SW 1271 (cell line): ENCODE measurements around the gene TRAPPC10.

ENCODE experiments used
- DNase-seq, 2 experiments: peaks; one replicate each; lab custom pipeline; 2025; lab: John Stamatoyannopoulos, UW

The TRAPPC10 gene

DNA sequence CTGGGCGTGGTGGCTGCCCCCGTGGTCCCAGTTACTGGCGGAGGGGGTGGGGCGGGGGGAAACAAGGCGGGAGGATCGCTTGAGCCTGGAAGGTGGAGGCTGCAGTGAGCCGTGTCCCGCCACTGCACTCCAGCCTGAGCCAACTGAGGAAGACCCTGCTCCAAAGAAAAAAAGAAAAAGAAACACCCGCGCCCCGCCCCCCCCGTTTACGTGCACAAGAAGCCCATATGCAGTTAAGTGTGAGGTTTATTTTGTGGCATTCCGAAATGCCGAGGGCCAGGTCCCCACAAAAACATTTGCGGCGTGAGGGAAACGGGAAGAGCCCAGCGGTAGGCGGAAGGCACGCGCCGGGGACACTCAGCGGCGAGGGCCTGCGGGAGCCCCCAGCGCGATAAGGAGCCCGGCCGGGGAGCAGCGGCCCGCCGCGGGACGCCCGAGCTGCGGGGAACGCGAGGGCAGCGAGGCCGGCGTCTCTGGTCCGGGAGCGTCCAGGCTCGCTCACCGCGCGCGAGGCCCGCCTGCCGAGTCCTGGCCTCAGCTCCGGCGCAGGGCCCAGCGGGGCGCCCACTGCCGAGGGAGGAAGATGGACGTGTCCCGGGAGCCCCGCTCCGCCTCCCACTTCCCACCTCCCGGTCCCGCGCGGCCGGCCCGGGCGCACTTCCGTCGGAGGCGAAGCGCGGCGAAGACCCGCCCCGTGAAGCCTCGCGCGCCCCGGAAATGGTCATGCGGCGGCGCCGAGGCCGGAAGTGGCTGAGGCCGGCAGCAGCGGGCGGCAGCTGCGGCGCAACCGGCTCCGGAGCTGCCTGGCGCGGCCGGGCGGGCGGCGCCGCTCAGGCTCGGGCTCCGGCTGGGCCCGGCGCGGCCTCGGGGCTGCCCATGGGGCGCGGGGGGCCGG is at the start of gene TRAPPC10:
TSS of gene TRAPPC10 (plus strand) at position 731 of the 895 bp plus-strand sequence. CDS start 185 bp downstream, outside the sequence.
- DNase-seq = peak; percentile 31 to 66

- no peak for DNase-seq
Measured at GRCh38 chr21:43965911-43966585, 46.1 kb upstream of the TRAPPC10 start.

DNA sequence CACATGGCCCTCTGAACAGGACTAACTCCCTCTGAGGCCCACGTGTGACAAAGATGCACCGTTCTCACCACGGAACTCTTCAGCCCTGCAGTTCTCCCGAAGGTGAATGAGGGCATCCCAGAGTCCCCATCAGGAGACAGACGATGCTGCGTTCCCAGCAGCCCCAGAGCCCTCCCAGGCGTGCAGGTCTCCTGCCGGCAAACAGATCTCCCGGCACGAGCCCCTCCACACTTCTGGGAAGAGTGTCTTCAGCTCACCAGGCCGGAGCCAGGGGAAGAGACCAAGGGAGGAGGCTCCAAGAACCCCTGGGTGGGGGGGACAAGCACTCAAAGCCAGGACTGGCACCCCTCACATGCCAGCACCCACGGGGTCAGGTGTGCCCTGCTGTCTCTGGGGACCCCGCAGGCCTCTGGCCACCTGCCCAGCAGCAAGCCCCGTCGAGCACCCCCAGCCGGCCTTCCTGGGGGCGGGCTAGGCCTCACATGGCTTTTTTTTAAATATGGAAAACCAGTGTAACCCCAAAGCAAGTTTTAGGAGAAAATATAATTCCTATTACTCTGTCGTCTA is 45.1 kb upstream of the TRAPPC10 start:
- no peak for DNase-seq

DNA sequence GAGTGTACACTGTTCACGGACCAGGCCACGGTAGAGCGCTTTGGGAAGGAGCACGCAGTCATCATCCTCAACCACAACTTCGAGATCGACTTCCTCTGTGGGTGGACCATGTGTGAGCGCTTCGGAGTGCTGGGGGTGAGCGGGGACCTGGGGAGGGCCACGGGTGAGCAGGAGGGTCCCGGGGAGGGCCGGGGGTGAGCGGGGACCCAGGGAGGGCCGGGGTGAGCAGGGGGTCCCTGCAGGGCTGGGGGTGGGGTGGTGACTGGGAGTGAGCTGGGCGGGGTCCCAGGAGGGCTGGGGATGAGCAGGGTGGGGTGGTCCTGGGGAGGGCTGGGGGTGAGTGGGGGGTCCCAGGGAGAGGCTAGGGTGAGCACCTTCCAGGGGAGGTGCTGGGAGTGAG is 44.1 kb upstream of the TRAPPC10 start:
- no peak for DNase-seq

DNA sequence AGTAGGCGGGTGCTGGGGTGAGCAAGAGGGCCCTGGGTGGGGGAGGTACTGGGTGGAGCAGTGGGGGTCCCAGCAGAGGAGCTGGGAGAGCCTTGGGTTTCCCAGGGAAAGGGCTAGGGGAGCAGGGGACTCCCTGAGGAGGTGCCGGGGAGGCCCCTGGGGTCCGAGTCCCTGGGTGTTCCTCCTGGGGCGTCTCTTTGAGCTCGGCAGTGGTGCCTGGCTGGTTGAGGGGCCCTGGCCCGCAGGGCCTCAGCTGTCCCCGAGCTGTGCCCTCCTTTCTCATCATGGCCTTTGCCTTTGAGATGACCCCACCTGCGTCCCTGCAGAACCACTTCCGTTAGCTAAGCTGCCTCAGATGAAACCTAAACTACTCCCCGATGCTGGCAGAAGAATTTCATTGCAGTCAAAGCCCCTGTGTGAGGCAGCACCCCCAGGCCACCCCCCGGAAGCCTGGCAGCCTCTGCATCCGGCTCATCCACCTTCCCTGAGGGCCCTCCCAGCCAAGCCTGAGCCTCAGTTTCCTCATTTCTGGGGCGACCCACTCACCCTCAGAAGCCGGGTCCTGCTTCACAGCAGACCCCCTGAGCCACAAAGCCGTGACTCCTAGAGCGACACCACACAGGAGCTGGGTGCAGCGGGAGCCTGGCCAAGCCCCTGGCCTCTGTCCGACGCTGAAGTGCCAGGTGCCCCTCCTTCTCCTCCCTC is 43.5 kb upstream of the TRAPPC10 start:
- no peak for DNase-seq

GRCh38 chr21:43969115-43969444 is 43.0 kb upstream of the TRAPPC10 start:
- DNase-seq = no peak

DNA sequence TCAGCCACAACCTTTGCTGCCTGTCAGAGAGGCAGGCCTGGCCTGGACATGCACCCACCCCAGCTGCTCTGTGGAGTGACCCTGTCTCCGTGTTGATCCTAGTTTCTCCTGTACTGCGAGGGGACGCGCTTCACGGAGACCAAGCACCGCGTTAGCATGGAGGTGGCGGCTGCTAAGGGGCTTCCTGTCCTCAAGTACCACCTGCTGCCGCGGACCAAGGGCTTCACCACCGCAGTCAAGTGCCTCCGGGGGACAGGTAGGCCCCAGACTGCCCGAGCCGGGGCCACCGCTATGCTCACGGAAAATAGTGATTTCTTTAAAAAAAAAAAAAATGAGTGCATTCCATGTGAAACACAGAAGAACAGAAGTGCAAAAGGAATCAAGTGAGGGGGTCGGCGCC is 41.6 kb upstream of the TRAPPC10 start:
- no peak for DNase-seq

GRCh38 chr21:43971201-43971991 is 40.7 kb upstream of the TRAPPC10 start:
- no peak for DNase-seq

DNA sequence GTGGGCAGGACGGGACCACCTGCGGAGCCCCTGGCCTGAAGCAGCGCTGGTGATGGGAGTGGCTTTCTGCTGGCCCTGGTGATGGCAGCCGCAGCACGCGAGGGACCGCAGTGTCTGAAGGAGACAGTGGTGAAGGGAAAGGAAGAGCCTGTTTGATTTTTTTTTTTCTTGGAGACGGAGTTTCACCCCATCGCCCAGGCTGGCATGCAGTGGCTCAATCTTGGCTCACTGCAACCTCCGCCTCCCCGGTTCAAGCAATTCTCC is 40.2 kb upstream of the TRAPPC10 start:
- no peak for DNase-seq

DNA sequence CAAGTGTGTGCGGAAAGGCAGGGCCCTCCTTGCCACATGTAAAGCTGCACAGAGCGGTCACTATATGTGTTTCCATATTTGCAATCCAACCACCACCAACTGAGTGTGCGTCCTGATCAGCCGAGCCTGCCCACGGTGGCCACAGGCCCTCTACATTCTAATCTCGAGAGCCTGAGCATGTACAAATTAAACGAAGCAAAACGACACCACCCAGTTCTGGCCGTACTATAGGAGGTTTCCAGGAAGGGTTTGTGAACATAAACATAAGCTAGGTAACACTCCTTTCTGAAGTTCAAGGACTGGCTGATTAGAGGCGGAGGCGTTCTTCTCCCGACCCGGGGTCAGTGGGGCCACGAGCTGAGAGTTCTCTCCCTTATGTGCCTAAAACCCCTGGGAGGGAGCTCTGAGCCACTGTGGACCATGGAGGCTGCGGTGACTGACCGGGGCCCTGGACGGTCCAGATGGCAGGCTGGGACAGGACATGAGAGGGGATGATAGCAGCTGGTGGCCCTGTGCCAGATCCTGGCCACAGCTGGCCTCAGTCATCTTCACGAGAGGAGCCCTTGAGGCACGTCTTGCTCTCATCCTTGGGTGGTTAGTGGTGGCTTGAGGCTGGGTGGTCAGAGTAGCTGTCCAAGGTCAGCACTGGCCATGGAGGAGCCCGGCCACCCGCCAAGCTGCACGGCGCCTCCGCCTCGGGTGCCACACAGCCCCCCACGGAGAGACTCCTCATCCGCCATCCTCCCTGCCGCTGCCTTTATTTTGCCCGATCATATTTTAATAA is 39.1 kb upstream of the TRAPPC10 start:
- no peak for DNase-seq

GRCh38 chr21:43973634-43973955 is 38.5 kb upstream of the TRAPPC10 start:
- DNase-seq = no peak

GRCh38 chr21:43974791-43975468 is 37.2 kb upstream of the TRAPPC10 start:
- no peak for DNase-seq

- DNase-seq = no peak
Measured at GRCh38 chr21:43975469-43976098, 36.5 kb upstream of the TRAPPC10 start.

- no peak for DNase-seq
Measured at GRCh38 chr21:43976661-43977060, 35.4 kb upstream of the TRAPPC10 start.

DNA sequence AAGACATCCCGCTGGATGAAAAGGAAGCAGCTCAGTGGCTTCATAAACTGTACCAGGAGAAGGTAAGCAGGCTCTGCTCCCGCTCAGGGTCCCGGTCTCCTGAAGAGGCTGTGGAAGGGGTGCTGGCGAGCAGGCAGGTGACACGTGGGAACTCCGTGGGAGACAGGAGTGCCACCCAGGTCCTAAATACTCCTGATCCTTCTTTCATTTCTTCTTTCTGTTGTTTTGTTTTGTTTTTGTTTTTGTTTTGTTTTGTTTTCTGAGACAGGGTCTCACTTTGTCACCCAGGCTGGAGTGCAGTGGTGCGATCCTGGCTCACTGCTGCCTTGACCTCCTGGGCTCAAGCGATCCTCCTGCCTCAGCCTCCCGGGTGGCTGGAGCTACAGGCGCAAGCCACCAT is 34.0 kb upstream of the TRAPPC10 start:
- DNase-seq = no peak

- no peak for DNase-seq
Measured at GRCh38 chr21:43979654-43980053, 32.5 kb upstream of the TRAPPC10 start.

DNA sequence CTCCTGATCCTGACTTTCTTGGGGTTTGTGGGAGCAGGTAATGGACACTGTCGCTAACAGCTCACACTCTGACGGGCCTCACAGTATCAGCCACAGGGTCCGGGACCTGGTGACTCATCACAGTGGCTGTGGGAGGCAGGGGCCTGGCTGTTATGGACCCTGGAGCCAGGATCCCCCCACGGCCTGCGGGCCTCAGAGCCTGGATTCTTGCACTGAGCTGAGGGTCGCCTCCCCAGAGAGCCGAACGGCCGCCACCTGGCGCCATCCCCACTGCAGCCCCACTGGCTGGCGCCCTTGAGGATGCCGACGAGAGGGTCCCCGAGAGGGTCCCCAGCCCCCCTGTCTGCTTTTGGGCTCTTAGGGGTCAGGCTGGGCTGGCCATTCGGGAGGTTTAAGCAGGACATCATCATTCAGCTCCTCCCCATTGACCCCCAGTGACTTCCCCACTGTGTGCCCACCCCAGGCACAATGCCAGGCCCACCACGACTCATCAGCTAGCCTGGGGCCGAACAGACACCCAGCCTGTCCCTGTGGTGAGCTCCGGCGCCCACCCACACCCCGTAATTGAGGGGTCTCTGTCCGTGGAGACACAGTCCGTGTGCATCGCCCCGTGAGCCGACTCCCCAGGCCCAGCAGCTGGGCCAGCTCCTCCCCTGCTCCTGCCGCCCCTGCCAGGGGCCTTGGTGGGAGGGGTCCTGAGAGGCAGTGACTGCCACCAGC is 30.8 kb upstream of the TRAPPC10 start:
- DNase-seq = no peak

DNA sequence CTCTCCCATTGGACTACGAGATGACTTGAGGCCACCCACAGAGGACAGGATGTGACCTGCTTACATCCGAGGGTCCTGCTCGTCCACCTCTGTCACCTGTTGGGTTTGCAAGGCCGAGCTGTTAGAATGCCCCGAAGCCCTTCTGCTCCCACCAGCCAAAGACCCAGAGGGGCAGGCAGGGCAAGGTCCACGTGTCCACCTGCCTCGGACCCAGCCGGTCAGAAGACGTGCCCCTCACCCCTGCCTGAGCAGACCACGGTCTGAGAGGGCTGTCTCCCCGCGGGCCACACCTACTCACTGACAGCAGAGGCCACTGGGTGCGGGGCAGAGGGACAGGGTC is 30.3 kb upstream of the TRAPPC10 start:
- DNase-seq = no peak

GRCh38 chr21:43982489-43983078 is 29.5 kb upstream of the TRAPPC10 start:
- DNase-seq = no peak
